Stomach smooth muscle (tissue), 2 donors: ENCODE data around the gene PRMT7.

Source experiments
- H3K27ac ChIP-seq: one replicate; pipeline ENCODE4 v1.7.0; 2013; ENCODE audit warnings: mild to moderate bottlenecking, low read length, inconsistent platforms
- H3K27me3 ChIP-seq, 2 donors: one replicate each; pipeline ENCODE4 v1.7.0; 2013; ENCODE audit warnings: low read length in 2 of 2; ENCODE audit not compliant: insufficient read depth in 2 of 2, control insufficient read depth in 1 of 2
- H3K36me3 ChIP-seq, 2 donors: one replicate each; pipeline ENCODE4 v1.7.0; 2013; ENCODE audit warnings: low read length in 2 of 2; ENCODE audit not compliant: control insufficient read depth in 2 of 2, insufficient read depth in 2 of 2
- H3K4me1 ChIP-seq: one replicate; pipeline ENCODE4 v1.7.0; 2013; ENCODE audit warnings: low read length; ENCODE audit not compliant: control insufficient read depth, insufficient read depth
- H3K4me3 ChIP-seq, 2 donors: one replicate each; pipeline ENCODE4 v1.7.0; 2013; ENCODE audit warnings: low read length in 2 of 2
- H3K9ac ChIP-seq, 2 donors: one replicate each; pipeline ENCODE4 v1.7.0; 2013; ENCODE audit warnings: low read length in 2 of 2, mild to moderate bottlenecking in 1 of 2
- H3K9me3 ChIP-seq, 2 donors: one replicate each; pipeline ENCODE4 v1.7.0; 2013; ENCODE audit warnings: low read length in 2 of 2; ENCODE audit not compliant: control insufficient read depth in 2 of 2
- donor health status: healthy.
- donor health status: Pancreatic carcinoma.

PRMT7 gene

GRCh38 chr16:68371706-68372380 lies 61.0 kb downstream of the PRMT7 start:
- peaks cover 0 to 2% of the 10 kb centered on the region in 2 donors for H3K27me3 ChIP-seq
- no peak overlapping the region for H3K4me3 ChIP-seq
- H3K27ac ChIP-seq = no peak overlapping the region
- H3K36me3 ChIP-seq = no peaks in the 10 kb centered on the region
- H3K4me1 ChIP-seq = no peaks in the 10 kb centered on the region
- H3K9ac ChIP-seq = no peak overlapping the region
- H3K9me3 ChIP-seq = no peaks in the 10 kb centered on the region

DNA sequence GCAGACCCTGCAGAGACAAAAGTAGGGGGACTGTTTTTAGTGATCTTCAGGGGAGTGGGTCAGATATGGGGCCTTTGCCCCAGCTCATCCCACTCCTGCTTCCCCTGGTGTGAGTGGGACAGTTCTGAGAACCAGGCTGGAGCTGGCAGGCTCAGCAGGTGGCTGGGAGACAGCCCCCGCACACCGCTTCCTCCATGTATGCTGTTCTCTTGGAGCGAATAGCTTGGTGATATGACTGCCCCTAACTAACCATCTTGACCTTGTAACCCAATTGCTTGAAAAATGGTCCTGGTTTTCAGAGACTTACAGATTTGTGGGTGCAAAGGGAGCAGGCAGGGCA lies 61.5 kb downstream of the PRMT7 start:
- Histone ChIP-seq H3K9ac (no peak overlapping the region), H3K36me3 (no peaks in the 10 kb centered on the region), H3K9me3 (no peaks in the 10 kb centered on the region)

DNA sequence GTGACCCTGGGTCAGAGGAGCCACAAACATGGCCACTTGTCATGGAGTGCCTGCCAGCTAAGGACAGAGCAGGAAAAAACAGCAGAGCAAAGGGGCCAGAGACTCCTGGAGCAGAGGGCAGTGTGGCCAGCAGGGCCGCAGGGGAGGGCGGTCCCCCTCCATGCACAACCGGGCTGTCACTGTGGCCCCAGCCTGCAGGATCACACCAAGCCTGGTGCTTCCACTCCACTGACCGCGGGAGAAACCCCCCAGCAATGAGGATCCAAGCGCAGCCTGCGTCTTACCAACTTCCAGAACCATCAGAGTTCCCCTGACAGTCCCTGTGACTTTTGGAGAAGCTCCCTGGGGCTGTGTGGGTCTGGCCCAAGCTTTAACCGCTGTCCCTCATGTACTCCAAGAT lies 62.0 kb downstream of the PRMT7 start:
- no peak overlapping the region for H3K4me3 ChIP-seq
- no peak overlapping the region for H3K27ac ChIP-seq
- no peaks in the 10 kb centered on the region for H3K36me3 ChIP-seq
- no peaks in the 10 kb centered on the region for H3K9me3 ChIP-seq
- no peaks in the 10 kb centered on the region for H3K27me3 ChIP-seq
- no peaks in the 10 kb centered on the region for H3K4me1 ChIP-seq
- no peak overlapping the region for H3K9ac ChIP-seq

More for the DNA sequence above, 61.5 kb downstream of the PRMT7 start:
- Histone ChIP-seq H3K4me3 (no peak overlapping the region), H3K27ac (no peak overlapping the region), H3K4me1 (no peaks in the 10 kb centered on the region), H3K27me3 (no peaks in the 10 kb centered on the region)

DNA sequence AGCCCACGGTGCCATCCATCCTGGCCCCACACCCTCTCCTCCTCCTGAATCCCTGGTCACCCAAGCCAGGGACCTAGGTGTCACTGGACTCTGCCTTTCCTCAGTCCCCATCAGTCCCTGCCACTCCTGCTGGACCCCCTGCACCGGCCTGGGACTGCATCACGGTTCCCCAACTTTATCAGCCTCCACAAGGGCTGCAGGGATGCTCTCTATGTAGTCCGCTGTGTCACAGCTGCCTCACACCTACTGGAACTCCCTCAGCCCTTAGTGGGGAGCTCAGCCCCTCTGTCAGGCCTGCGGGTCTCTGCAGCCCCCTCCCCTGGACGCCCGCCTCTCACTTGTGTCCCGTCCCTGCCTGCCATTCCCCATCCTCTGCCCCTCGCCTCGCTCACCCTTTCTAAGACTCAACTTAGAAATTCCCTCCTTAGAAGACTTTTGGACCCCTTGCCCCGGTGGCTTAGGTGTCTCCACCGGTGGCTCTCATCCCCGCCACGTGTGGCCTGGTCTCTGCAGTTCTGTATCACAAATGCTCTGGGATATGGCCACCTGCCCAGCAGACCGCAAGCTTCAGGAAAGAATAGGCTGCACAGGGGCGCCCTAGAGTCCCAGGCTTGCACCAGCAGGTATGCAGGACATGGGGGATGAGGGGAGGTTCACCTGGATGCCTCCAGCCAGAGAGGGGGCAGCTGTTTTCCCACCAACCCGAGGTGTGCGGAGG lies 62.9 kb downstream of the PRMT7 start:
- no peaks in the 10 kb centered on the region for H3K4me1 ChIP-seq
- H3K36me3 ChIP-seq = no peaks in the 10 kb centered on the region
- no peaks in the 10 kb centered on the region for H3K27me3 ChIP-seq
- no peak overlapping the region for H3K27ac ChIP-seq
- H3K4me3 ChIP-seq = no peak overlapping the region
- no peak overlapping the region for H3K9ac ChIP-seq
- no peaks in the 10 kb centered on the region for H3K9me3 ChIP-seq

DNA sequence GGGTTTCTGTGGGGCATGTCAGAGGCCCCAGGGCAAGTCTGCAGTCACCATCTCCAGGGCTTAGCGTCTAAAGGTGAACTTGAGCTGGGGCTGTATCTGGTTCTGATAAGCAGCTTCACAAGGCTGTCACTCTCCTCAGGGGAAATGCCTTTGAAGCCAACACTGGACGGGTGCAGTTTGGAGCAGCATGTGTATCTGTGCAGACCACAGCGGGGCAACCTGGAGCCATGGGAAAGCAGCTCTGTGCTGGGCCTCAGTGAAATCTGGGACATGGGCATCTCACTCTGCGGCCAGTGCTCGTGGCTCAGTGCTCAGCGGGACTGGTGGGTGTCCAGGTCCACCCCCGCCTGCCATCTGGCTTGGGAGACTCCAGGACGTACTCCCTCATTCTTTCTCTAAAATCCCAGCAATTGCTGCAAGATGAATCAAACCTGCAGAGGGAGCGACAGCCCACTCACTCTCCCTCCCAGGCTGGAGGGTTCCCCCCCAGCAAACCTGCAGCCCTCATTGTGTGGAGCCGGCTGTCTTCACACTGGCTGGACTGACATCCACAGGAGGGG lies 63.5 kb downstream of the PRMT7 start:
- Histone ChIP-seq H3K4me1 (no peaks in the 10 kb centered on the region), H3K27me3 (no peaks in the 10 kb centered on the region), H3K27ac (no peak overlapping the region), H3K9ac (no peak overlapping the region), H3K4me3 (no peak overlapping the region), H3K9me3 (no peaks in the 10 kb centered on the region), H3K36me3 (no peaks in the 10 kb centered on the region)

- no peak overlapping the region for H3K9ac ChIP-seq
- H3K4me3 ChIP-seq = no peak overlapping the region
- H3K27me3 ChIP-seq = no peaks in the 10 kb centered on the region
- H3K27ac ChIP-seq = no peak overlapping the region
- H3K9me3 ChIP-seq = no peaks in the 10 kb centered on the region
- H3K4me1 ChIP-seq = no peaks in the 10 kb centered on the region
- no peaks in the 10 kb centered on the region for H3K36me3 ChIP-seq
These were observed 64.3 kb downstream of the PRMT7 start for GRCh38 chr16:68374961-68375660.

- H3K27me3 ChIP-seq = no peaks in the 10 kb centered on the region
- H3K27ac ChIP-seq = no peak overlapping the region
- no peak overlapping the region for H3K4me3 ChIP-seq
- H3K9me3 ChIP-seq = no peaks in the 10 kb centered on the region
- H3K9ac ChIP-seq = no peak overlapping the region
- H3K36me3 ChIP-seq = no peaks in the 10 kb centered on the region
- H3K4me1 ChIP-seq = no peaks in the 10 kb centered on the region
These were observed 65.2 kb downstream of the PRMT7 start for GRCh38 chr16:68375801-68376536.

DNA sequence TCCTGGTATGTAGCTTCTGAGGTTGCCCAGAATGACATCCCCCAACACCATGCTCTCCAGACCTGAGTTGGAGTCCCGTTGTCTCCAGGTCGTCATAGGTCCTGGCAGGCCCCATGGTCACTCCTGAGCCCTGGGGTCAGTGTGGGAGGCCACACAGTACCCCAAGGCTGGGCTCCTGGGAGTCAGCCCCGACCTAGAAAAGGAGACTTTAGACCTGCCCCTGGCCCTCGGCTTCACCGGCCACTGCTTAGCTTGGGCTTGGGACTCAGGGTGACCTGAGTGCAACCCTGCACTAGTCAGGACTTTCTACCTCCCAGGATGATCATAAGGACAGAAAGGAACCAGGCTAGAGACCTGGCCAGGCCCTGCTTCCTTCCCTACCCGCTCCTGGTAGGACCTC lies 65.8 kb downstream of the PRMT7 start:
- Histone ChIP-seq H3K4me3 (no peak overlapping the region), H3K27me3 (no peaks in the 10 kb centered on the region), H3K9ac (no peak overlapping the region), H3K4me1 (no peaks in the 10 kb centered on the region), H3K27ac (no peak overlapping the region), H3K36me3 (no peaks in the 10 kb centered on the region), H3K9me3 (no peaks in the 10 kb centered on the region)

GRCh38 chr16:68377221-68377620 lies 66.4 kb downstream of the PRMT7 start:
- H3K27me3 ChIP-seq = no peaks in the 10 kb centered on the region
- H3K4me3 ChIP-seq = no peak overlapping the region
- H3K27ac ChIP-seq = no peak overlapping the region
- no peaks in the 10 kb centered on the region for H3K4me1 ChIP-seq
- H3K36me3 ChIP-seq = no peaks in the 10 kb centered on the region
- H3K9ac ChIP-seq = no peak overlapping the region
- no peaks in the 10 kb centered on the region for H3K9me3 ChIP-seq

GRCh38 chr16:68377667-68378393 lies 67.0 kb downstream of the PRMT7 start:
- Histone ChIP-seq H3K4me1 (no peaks in the 10 kb centered on the region), H3K36me3 (no peaks in the 10 kb centered on the region), H3K9me3 (no peaks in the 10 kb centered on the region), H3K27me3 (no peaks in the 10 kb centered on the region), H3K4me3 (no peak overlapping the region), H3K27ac (no peak overlapping the region), H3K9ac (no peak overlapping the region)
